Measurements from ENCODE around the gene PSME2. TPM values are rescaled to one million over a fixed set of nuclear protein-coding genes. Genes with fewer than 3 reads are reported as not detected.

The PSME2 gene
- total and polyA plus RNA-seq, 9 of the 15 experiments (the other 6 are each of a cell fraction or from before 2014, with no cell fraction given) = 111 to 579 (median 159) TPM

GRCh38 chr14:24100197-24100981, 46.0 kb downstream of the PSME2 start:
- no peak overlapping the region for H2AFZ ChIP-seq (ENCODE audit: low read depth, low read length)
- peaks cover 63% of the 10 kb centered on the region; the same call in 2 of the 3 replicates for H3K36me3 ChIP-seq (ENCODE audit: control insufficient read depth, insufficient read depth, low read length)
- no peaks in the 10 kb centered on the region; the same call in 1 of the 2 replicates for H3K9me3 ChIP-seq (replicated peaks; ENCODE audit: control insufficient read depth, insufficient read depth, low read depth, low read length)
- no peak overlapping the region for H3K27ac ChIP-seq (ENCODE audit: extremely low read depth, low read depth, low read length)
- intact Hi-C loops (cut with micrococcal nuclease) = no loop called here
- peaks cover 16% of the 10 kb centered on the region for H3K79me2 ChIP-seq (ENCODE audit: control insufficient read depth, insufficient read depth, low read length)
- 64% methylated on average over 4 of the region's 4 CpGs for WGBS (ENCODE audit: insufficient coverage, low coverage, missing lambda C conversion rate)
- H3K4me3 ChIP-seq = no peak overlapping the region
- DNase-seq (ENCODE audit: extremely low read depth in 1 of 4, low spot score in 3 of 4) = no peak
- no peaks in the 10 kb centered on the region for H4K20me1 ChIP-seq (replicated peaks; ENCODE audit: control insufficient read depth, insufficient read depth, low read length)
- no peaks in the 10 kb centered on the region for H3K27me3 ChIP-seq (ENCODE audit: control insufficient read depth in 2 of 2, insufficient read depth in 2 of 2, low read length in 2 of 2)
- ChIA-PET CTCF (ENCODE audit: low intra/inter-chr PET ratio) (no interaction called here), POLR2A (interaction anchor here (0.6 kb wide), 2 partner anchors 35 to 735 kb away, joined by 3 read pairs; no protein-coding TSS in a partner anchor)
- TSS peak; percentile 2 for BruUV-seq (replicated peaks)
- in situ Hi-C loops (cut with MboI) = no loop called here
- no peaks in the 10 kb centered on the region for H3K9me1 ChIP-seq (ENCODE audit: control insufficient read depth, insufficient read depth, low read length)
- no peak for TF ChIP-seq ZSCAN32 (CRISPR knock-in tag; IDR thresholded peaks at IDR 0.05)
- TF ChIP-seq CBX3 (IDR thresholded peaks at IDR 0.05; ENCODE audit: borderline replicate concordance in 1 of 2, low read length in 2 of 2) = no peak
- TF ChIP-seq LEF1 (IDR thresholded peaks at IDR 0.05) = no peak
- no peak for TF ChIP-seq PTBP1 (IDR thresholded peaks at IDR 0.05; ENCODE audit: low read depth, low read length)
- TF ChIP-seq CC2D1A (IDR thresholded peaks at IDR 0.05) = no peak
- TF ChIP-seq KAT2B (IDR thresholded peaks at IDR 0.05; ENCODE audit: low read depth, low read length) = no peak
- TF ChIP-seq RBFOX2 (IDR thresholded peaks at IDR 0.05; ENCODE audit: low read depth, low read length) = 0 out of 2 replicates have a peak, but pooled peaks have one; percentile 8
- H3K9ac ChIP-seq (ENCODE audit: insufficient read depth in 1 of 2, low read depth in 2 of 2, low read length in 2 of 2) = no peak overlapping the region; a peak in 1 of 4 replicates
- ATAC-seq = peak; percentile 12
- no peak for FAIRE-seq
- peaks cover 3 to 4% of the 10 kb centered on the region in 2 experiments; a peak in 3 of 5 replicates for H3K4me1 ChIP-seq (replicated peaks in 1 of 2; ENCODE audit: control insufficient read depth in 2 of 2, insufficient read depth in 2 of 2, low read length in 2 of 2)
- H3K4me2 ChIP-seq (ENCODE audit: insufficient read depth, low read length) = no peak overlapping the region

All from K562 (cell line).